ENCODE results near the gene ARMH1. TPM values are rescaled to one million over a fixed set of nuclear protein-coding genes. Genes with fewer than 3 reads are reported as not detected.

ARMH1 gene
- total RNA-seq, 1 donor from 2014 or later, result 4.7 TPM

GRCh38 chr1:44681905-44682882 is 7.7 kb downstream of the ARMH1 start:
- Histone ChIP-seq H3K27me3 (ENCODE audit: control insufficient read depth, insufficient read depth, low read length) (no peaks in the 10 kb centered on the region), H3K36me3 (ENCODE audit: control insufficient read depth, insufficient read depth, low read length) (no peaks in the 10 kb centered on the region), H3K4me3 (ENCODE audit: low read depth, low read length) (no peak overlapping the region)
- no peak for DNase-seq (ENCODE audit: low read depth)
- TF ChIP-seq, protein P1, sequence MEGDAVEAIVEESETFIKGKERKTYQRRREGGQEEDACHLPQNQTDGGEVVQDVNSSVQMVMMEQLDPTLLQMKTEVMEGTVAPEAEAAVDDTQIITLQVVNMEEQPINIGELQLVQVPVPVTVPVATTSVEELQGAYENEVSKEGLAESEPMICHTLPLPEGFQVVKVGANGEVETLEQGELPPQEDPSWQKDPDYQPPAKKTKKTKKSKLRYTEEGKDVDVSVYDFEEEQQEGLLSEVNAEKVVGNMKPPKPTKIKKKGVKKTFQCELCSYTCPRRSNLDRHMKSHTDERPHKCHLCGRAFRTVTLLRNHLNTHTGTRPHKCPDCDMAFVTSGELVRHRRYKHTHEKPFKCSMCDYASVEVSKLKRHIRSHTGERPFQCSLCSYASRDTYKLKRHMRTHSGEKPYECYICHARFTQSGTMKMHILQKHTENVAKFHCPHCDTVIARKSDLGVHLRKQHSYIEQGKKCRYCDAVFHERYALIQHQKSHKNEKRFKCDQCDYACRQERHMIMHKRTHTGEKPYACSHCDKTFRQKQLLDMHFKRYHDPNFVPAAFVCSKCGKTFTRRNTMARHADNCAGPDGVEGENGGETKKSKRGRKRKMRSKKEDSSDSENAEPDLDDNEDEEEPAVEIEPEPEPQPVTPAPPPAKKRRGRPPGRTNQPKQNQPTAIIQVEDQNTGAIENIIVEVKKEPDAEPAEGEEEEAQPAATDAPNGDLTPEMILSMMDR (IDR thresholded peaks at IDR 0.05; ENCODE audit: insufficient read depth, low read length, poor library complexity, severe bottlenecking), result no peak

DNA sequence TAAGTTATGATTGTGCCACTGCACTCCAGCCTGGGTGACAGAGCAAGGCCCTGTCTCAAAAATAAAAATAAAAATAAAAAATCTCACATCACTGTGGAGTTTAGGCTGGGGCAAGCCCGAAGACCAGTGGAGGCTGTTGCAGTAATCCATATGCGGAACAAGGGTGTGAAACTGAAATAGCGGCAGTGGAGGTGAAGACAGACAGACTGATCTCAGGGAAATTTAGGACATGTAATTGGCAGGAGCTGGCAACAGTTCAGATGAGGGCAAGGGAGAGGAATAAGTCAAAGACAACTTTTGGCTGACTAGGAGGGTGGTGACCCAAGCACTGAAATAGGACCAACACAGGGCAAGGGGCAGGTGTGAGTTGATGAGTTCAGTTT is 8.4 kb downstream of the ARMH1 start:
- no peaks in the 10 kb centered on the region for H3K36me3 ChIP-seq (ENCODE audit: control insufficient read depth, insufficient read depth, low read length)
- no peaks in the 10 kb centered on the region for H3K27me3 ChIP-seq (ENCODE audit: control insufficient read depth, insufficient read depth, low read length)

GRCh38 chr1:44684525-44684924 is 10.0 kb downstream of the ARMH1 start:
- no peak overlapping the region for H3K4me3 ChIP-seq (ENCODE audit: low read depth, low read length)
- H3K36me3 ChIP-seq (ENCODE audit: control insufficient read depth, insufficient read depth, low read length), result no peaks in the 10 kb centered on the region
- no peaks in the 10 kb centered on the region for H3K27me3 ChIP-seq (ENCODE audit: control insufficient read depth, insufficient read depth, low read length)
- no peak for DNase-seq (ENCODE audit: low read depth)
- TF ChIP-seq, protein P1 (IDR thresholded peaks at IDR 0.05; ENCODE audit: insufficient read depth, low read length, poor library complexity, severe bottlenecking), result no peak

More for the DNA sequence above, 8.4 kb downstream of the ARMH1 start:
- H3K4me3 ChIP-seq (ENCODE audit: low read depth, low read length), result no peak overlapping the region
- DNase-seq (ENCODE audit: low read depth), result no peak
- TF ChIP-seq, protein P1 (IDR thresholded peaks at IDR 0.05; ENCODE audit: insufficient read depth, low read length, poor library complexity, severe bottlenecking), result no peak

- Histone ChIP-seq H3K4me3 (ENCODE audit: low read depth, low read length) (no peak overlapping the region), H3K36me3 (ENCODE audit: control insufficient read depth, insufficient read depth, low read length) (no peaks in the 10 kb centered on the region), H3K27me3 (ENCODE audit: control insufficient read depth, insufficient read depth, low read length) (no peaks in the 10 kb centered on the region)
- TF ChIP-seq, protein P1 (IDR thresholded peaks at IDR 0.05; ENCODE audit: insufficient read depth, low read length, poor library complexity, severe bottlenecking), result no peak
- DNase-seq (ENCODE audit: low read depth), result no peak
Observed at GRCh38 chr1:44685218-44685617, 10.7 kb downstream of the ARMH1 start.

- no peaks in the 10 kb centered on the region for H3K36me3 ChIP-seq (ENCODE audit: control insufficient read depth, insufficient read depth, low read length)
- no peak for DNase-seq (ENCODE audit: low read depth)
- TF ChIP-seq, protein P1 (IDR thresholded peaks at IDR 0.05; ENCODE audit: insufficient read depth, low read length, poor library complexity, severe bottlenecking), result no peak
- no peaks in the 10 kb centered on the region for H3K27me3 ChIP-seq (ENCODE audit: control insufficient read depth, insufficient read depth, low read length)
- no peak overlapping the region for H3K4me3 ChIP-seq (ENCODE audit: low read depth, low read length)
Observed at GRCh38 chr1:44685881-44686280, 11.4 kb downstream of the ARMH1 start.
